Breast epithelium (tissue), 3 donors: ENCODE measurements around the gene RBM39.

ENCODE experiments used
- POLR2A ChIP-seq: fragments of 450-650 bp; IDR thresholded peaks from one replicate; pipeline ENCODE4 v1.6.1; 2016; ENCODE audit warnings: antibody characterized with exemption, mild to moderate bottlenecking, moderate library complexity
- TF ChIP-seq, protein P1 (sequence below), 3 donors: fragments of 450-650 bp; IDR thresholded peaks; one replicate each; pipeline ENCODE4 v1.5.1; 2016 to 2017; ENCODE audit warnings: antibody characterized with exemption in 3 of 3, mild to moderate bottlenecking in 3 of 3, moderate library complexity in 3 of 3

- TF ChIP-seq, protein P1, sequence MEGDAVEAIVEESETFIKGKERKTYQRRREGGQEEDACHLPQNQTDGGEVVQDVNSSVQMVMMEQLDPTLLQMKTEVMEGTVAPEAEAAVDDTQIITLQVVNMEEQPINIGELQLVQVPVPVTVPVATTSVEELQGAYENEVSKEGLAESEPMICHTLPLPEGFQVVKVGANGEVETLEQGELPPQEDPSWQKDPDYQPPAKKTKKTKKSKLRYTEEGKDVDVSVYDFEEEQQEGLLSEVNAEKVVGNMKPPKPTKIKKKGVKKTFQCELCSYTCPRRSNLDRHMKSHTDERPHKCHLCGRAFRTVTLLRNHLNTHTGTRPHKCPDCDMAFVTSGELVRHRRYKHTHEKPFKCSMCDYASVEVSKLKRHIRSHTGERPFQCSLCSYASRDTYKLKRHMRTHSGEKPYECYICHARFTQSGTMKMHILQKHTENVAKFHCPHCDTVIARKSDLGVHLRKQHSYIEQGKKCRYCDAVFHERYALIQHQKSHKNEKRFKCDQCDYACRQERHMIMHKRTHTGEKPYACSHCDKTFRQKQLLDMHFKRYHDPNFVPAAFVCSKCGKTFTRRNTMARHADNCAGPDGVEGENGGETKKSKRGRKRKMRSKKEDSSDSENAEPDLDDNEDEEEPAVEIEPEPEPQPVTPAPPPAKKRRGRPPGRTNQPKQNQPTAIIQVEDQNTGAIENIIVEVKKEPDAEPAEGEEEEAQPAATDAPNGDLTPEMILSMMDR (IDR thresholded peaks at IDR 0.05): no peak
- TF ChIP-seq POLR2A: no peak
These were observed 23.0 kb downstream of the RBM39 start for GRCh38 chr20:35718972-35719635.
